Measurements from ENCODE around the gene GID8.

DNA sequence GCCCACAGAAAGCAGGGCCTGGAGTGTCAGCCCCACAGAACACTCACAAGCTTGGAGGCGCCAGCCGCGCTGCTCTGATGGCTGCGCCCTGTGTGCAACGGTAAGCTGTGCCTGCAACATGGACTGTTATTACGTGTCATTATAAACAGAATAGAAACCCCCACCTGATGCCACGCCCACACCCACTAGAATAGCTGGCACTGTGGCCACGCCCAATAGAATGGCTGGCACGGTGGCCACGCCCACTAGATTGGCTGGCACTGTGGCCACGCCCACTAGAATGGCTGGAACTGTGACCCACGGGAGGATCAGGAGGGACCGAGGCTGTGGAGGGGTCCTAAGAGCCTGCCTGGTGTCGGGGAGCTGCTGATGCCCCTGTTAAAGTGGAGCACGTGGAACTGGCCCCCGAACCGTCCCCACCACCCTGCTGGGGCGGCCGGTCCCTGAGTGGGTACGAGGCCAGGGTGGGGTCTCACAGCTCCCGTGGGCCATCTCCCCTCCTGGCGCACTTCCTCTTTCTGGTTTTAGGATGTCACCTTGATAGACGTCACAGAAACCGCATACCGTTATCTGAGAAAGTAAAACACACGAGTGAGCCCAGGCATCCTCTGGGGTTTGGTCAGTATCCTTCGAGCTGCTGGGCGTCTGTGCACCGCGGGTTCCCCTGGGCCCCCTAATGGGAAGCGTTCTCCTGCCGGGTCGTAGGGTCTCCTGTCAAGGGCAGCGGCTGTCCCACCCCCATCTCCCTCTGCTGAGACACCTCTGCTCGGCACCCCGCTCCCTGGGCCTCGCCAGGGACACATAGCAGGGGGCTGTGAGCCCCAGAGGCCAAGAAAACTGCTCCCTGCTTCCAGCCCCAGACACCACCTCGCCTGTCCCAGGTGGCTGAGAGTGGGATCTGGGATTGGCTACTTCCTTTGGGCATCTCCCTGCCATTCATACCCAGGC is 39.9 kb downstream of the GID8 start:
- TF ChIP-seq, protein P1, sequence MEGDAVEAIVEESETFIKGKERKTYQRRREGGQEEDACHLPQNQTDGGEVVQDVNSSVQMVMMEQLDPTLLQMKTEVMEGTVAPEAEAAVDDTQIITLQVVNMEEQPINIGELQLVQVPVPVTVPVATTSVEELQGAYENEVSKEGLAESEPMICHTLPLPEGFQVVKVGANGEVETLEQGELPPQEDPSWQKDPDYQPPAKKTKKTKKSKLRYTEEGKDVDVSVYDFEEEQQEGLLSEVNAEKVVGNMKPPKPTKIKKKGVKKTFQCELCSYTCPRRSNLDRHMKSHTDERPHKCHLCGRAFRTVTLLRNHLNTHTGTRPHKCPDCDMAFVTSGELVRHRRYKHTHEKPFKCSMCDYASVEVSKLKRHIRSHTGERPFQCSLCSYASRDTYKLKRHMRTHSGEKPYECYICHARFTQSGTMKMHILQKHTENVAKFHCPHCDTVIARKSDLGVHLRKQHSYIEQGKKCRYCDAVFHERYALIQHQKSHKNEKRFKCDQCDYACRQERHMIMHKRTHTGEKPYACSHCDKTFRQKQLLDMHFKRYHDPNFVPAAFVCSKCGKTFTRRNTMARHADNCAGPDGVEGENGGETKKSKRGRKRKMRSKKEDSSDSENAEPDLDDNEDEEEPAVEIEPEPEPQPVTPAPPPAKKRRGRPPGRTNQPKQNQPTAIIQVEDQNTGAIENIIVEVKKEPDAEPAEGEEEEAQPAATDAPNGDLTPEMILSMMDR (IDR thresholded peaks at IDR 0.05), result no peak
- no peak for TF ChIP-seq POLR2A (IDR thresholded peaks at IDR 0.05)
- TF ChIP-seq EP300 (IDR thresholded peaks at IDR 0.05), result no peak
